Urinary bladder (tissue), 4 donors: Measurements from ENCODE around the gene UBAP2. TPM values are rescaled to one million over a fixed set of nuclear protein-coding genes. Genes with fewer than 3 reads are reported as not detected.

Experiments used
- DNase-seq: peaks from one replicate; pipeline ENCODE4 v3.0.0-alpha.2; 2015; ENCODE audit errors: extremely low spot score
- H3K27ac ChIP-seq: one replicate; pipeline ENCODE4 v1.5.1; 2013; ENCODE audit warnings: low read depth, mild to moderate bottlenecking, moderate library complexity
- H3K36me3 ChIP-seq: one replicate; pipeline ENCODE4 v1.6.1; 2013; ENCODE audit warnings: mild to moderate bottlenecking, moderate library complexity; ENCODE audit not compliant: insufficient read depth
- H3K4me1 ChIP-seq: one replicate; pipeline ENCODE4 v1.6.1; 2013; ENCODE audit warnings: mild to moderate bottlenecking, moderate library complexity; ENCODE audit not compliant: insufficient read depth
- H3K4me3 ChIP-seq: one replicate; pipeline ENCODE4 v1.5.1; 2013; ENCODE audit warnings: low read depth, low read length
- WGBS: extraction: QIAGEN DNeasy Blood & Tissue Kit; methylation state at CpG from one replicate; pipeline ENCODE4 v1.1.7; 2013; 5-methylcytosine and 5-hydroxymethylcytosine counted together
- polyA plus RNA-seq: library from polyadenylated mRNA; stranded (reverse); fragments of 200-250 nt; gene quantifications from one replicate; pipeline ENCODE4 v1.2.3, GENCODE V29; 2013
- total RNA-seq: library from RNA; depleted of rRNA; stranded (reverse); fragments of >200 nt; gene quantifications from one replicate; pipeline ENCODE4 v1.2.3, GENCODE V29; 2014
- donor health status: healthy with polysubstance abuse.
- donor health status: healthy.

UBAP2 gene
- total and polyA plus RNA-seq, 2 donors: 16.4 to 51.0 TPM

GRCh38 chr9:33917036-33917435 lies 131.7 kb downstream of the UBAP2 start:
- WGBS: 94% methylated on average over 9 of the region's 9 CpGs
- no peak overlapping the region for H3K4me3 ChIP-seq
- no peaks in the 10 kb centered on the region for H3K4me1 ChIP-seq
- H3K36me3 ChIP-seq: no peaks in the 10 kb centered on the region
- no peak overlapping the region for H3K27ac ChIP-seq
- no peak for DNase-seq

GRCh38 chr9:33914887-33915628 lies 133.6 kb downstream of the UBAP2 start:
- H3K4me3 ChIP-seq: no peak overlapping the region
- no peak overlapping the region for H3K27ac ChIP-seq
- DNase-seq: no peak
- no peaks in the 10 kb centered on the region for H3K4me1 ChIP-seq
- H3K36me3 ChIP-seq: no peaks in the 10 kb centered on the region
- 98% methylated on average over 3 of the region's 3 CpGs for WGBS

GRCh38 chr9:33913541-33913940 lies 135.1 kb downstream of the UBAP2 start:
- DNase-seq: no peak
- Histone ChIP-seq H3K4me3 (no peak overlapping the region), H3K4me1 (no peaks in the 10 kb centered on the region), H3K27ac (no peak overlapping the region), H3K36me3 (no peaks in the 10 kb centered on the region)
- WGBS: 87% methylated on average over 1 of the region's 1 CpG

- Histone ChIP-seq H3K27ac (no peak overlapping the region), H3K4me3 (no peak overlapping the region), H3K36me3 (peaks cover 1% of the 10 kb centered on the region), H3K4me1 (peaks cover 2% of the 10 kb centered on the region)
- WGBS: 97% methylated on average over 4 of the region's 4 CpGs
- DNase-seq: no peak
Measured at GRCh38 chr9:33908749-33909148, 139.9 kb downstream of the UBAP2 start.

GRCh38 chr9:33908114-33908513 lies 140.6 kb downstream of the UBAP2 start:
- Histone ChIP-seq H3K4me3 (no peak overlapping the region), H3K4me1 (peaks cover 2% of the 10 kb centered on the region), H3K36me3 (peaks cover 1% of the 10 kb centered on the region), H3K27ac (no peak overlapping the region)
- over 99% methylated on average over 3 of the region's 3 CpGs for WGBS
- no peak for DNase-seq

- no peak for DNase-seq
- 64% methylated on average over 4 of the region's 4 CpGs for WGBS
Measured at GRCh38 chr9:33907347-33907746, 141.3 kb downstream of the UBAP2 start.

GRCh38 chr9:33906769-33907168 lies 141.9 kb downstream of the UBAP2 start:
- Histone ChIP-seq H3K4me1 (peaks cover 2% of the 10 kb centered on the region), H3K4me3 (no peak overlapping the region), H3K27ac (no peak overlapping the region), H3K36me3 (peaks cover 1% of the 10 kb centered on the region)
- no peak for DNase-seq
- 80% methylated on average over 2 of the region's 2 CpGs for WGBS

More at GRCh38 chr9:33907347-33907746, 141.3 kb downstream of the UBAP2 start:
- peaks cover 1% of the 10 kb centered on the region for H3K36me3 ChIP-seq
- no peak overlapping the region for H3K4me3 ChIP-seq
- H3K4me1 ChIP-seq: peaks cover 2% of the 10 kb centered on the region
- no peak overlapping the region for H3K27ac ChIP-seq

- Histone ChIP-seq H3K4me1 (peaks cover 2% of the 10 kb centered on the region), H3K27ac (no peak overlapping the region), H3K36me3 (peaks cover 1% of the 10 kb centered on the region), H3K4me3 (no peak overlapping the region)
- no peak for DNase-seq
- WGBS: 92% methylated on average over 1 of the region's 1 CpG
Measured at GRCh38 chr9:33905137-33905536, 143.6 kb downstream of the UBAP2 start.

- 71% methylated on average over 4 of the region's 4 CpGs for WGBS
- no peak for DNase-seq
- Histone ChIP-seq H3K36me3 (peaks cover 1% of the 10 kb centered on the region), H3K4me1 (peaks cover 2% of the 10 kb centered on the region), H3K4me3 (no peak overlapping the region), H3K27ac (no peak overlapping the region)
Measured at GRCh38 chr9:33903157-33903780, 145.4 kb downstream of the UBAP2 start.

- H3K4me1 ChIP-seq: no peaks in the 10 kb centered on the region
- no peak overlapping the region for H3K27ac ChIP-seq
- H3K4me3 ChIP-seq: no peak overlapping the region
- DNase-seq: no peak
- H3K36me3 ChIP-seq: no peaks in the 10 kb centered on the region
Measured at GRCh38 chr9:33894316-33894715, 154.4 kb downstream of the UBAP2 start.

GRCh38 chr9:33893861-33894260 lies 154.8 kb downstream of the UBAP2 start:
- no peak overlapping the region for H3K4me3 ChIP-seq
- no peaks in the 10 kb centered on the region for H3K4me1 ChIP-seq
- H3K27ac ChIP-seq: no peak overlapping the region
- no peaks in the 10 kb centered on the region for H3K36me3 ChIP-seq
- no peak for DNase-seq

GRCh38 chr9:33885948-33886347 lies 162.7 kb downstream of the UBAP2 start:
- Histone ChIP-seq H3K4me3 (no peak overlapping the region), H3K36me3 (no peaks in the 10 kb centered on the region), H3K4me1 (no peaks in the 10 kb centered on the region), H3K27ac (no peak overlapping the region)
- 68% methylated on average over 2 of the region's 2 CpGs for WGBS
- no peak for DNase-seq

- no peak overlapping the region for H3K27ac ChIP-seq
- no peak for DNase-seq
- no peaks in the 10 kb centered on the region for H3K36me3 ChIP-seq
- 49% methylated on average over 5 of the region's 5 CpGs for WGBS
- H3K4me1 ChIP-seq: no peaks in the 10 kb centered on the region
- no peak overlapping the region for H3K4me3 ChIP-seq
Measured at GRCh38 chr9:33884856-33885701, 163.6 kb downstream of the UBAP2 start.

- H3K4me3 ChIP-seq: no peak overlapping the region
- H3K27ac ChIP-seq: no peak overlapping the region
- no peak for DNase-seq
- H3K4me1 ChIP-seq: no peaks in the 10 kb centered on the region
- H3K36me3 ChIP-seq: no peaks in the 10 kb centered on the region
- 19% methylated on average over 1 of the region's 1 CpG for WGBS
Measured at GRCh38 chr9:33881635-33882034, 167.1 kb downstream of the UBAP2 start.
